HG03575 (cell line): ENCODE results near the gene RASSF8.

Experiments used
- ATAC-seq: cut with Tn5 transposase; IDR thresholded peaks from one replicate; pipeline ENCODE4 v1.9.1; 2021; ENCODE audit not compliant: unreplicated experiment, insufficient number of reproducible peaks, low FRiP score; ENCODE audit errors: extremely low read depth

RASSF8 gene

DNA sequence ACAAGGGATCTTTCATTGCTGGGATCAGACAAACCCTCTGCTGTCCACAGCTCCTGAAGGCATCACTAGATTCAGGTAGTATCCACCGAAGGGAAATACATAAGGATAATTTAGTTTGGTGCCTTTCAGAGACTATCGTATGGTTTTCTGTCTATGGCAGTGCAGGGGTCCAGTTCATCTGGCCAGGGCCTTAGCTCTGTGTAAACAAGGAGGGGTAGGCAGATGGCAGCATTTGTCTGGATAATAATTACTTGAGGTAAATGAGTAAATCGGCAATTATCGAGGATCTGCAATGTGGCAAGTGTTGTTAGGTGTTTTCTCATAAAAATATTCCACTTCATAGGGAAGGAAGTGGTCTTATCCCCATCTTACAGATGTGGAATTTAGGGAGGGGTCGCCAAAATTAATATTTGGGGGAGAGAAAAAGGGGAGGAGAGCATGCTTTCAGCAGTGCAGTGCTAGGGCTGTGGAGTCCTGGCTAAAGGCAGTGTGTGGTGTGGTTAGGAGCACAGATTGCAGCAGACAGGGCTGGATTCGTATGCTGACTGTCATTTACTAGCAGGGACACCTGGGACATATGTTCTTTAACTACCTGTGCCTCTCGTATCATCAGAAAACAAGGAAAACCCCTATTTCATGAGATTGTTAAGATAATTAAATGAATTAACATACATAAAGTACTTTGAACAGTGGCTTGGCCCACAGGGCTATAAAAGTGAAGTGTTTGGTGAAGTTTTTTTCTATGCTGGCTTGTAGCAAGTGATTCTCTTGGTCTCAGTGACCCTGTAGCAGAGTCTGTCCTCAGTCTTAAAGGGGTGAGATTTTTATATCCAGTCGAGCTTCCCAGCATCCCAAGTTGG lies 27.1 kb downstream of the RASSF8 start:
- ATAC-seq: no peak

DNA sequence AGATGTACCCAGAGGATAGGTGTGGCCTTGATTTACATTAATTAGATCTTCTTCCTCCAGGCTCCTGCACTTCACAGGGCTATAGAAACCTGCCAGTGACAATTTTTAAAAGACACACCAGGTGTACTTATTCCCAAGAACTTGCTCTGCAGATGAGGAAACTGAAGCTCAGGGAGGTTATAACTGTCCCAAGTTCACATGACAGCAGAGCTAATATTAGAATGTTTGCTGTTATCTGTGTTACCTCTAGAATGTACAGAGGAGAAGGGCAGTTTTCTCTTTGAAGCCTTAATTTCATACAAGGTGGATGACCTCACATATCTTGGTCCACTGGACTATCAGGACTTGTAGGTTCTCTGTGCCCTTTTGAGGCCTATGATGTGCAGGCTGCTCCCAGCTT lies 27.7 kb downstream of the RASSF8 start:
- no peak for ATAC-seq

- no peak for ATAC-seq
These were observed 30.0 kb downstream of the RASSF8 start for GRCh38 chr12:25988505-25988904.

DNA sequence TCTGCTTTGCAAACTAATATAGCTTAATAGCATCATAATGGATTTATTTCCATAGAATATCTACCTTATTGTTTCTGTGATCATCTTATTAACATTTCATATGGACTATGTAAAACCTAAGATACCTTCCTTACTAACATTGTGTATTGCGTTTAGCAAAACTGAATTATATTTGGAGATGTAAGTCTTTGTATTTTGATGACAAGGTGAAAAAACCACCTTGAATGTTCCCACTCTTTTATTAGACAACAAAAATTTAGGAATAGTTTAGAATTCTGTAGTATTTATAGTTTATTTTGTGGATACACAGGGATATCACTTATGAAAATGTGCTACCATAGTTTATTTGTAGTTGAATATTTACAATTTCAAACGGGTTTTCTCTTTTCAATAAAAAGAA lies 32.0 kb downstream of the RASSF8 start:
- ATAC-seq: no peak

- ATAC-seq: no peak
These were observed 33.7 kb downstream of the RASSF8 start for GRCh38 chr12:25992026-25992782.

GRCh38 chr12:25993901-25994651 lies 35.6 kb downstream of the RASSF8 start:
- ATAC-seq: no peak

GRCh38 chr12:25994901-25995625 lies 36.6 kb downstream of the RASSF8 start:
- ATAC-seq: no peak

DNA sequence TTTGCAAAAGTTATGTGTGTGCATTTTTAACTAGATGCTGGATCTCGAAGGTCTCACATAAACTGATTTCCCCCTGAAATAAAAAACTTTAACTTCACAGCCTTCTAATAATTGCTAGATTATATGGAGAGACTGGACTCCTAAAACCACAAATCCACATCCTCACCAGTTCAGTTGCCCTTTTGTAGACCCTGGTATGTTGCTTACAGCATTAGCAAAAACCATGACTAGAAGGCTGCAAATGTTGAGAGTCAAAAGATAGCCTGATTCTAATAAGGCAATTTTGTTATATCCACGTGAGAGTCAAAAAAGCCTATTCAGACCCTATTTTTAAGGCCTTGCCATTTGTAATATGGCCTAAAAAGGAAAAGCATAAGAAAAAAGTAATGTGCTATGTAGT lies 37.4 kb downstream of the RASSF8 start:
- ATAC-seq: no peak

DNA sequence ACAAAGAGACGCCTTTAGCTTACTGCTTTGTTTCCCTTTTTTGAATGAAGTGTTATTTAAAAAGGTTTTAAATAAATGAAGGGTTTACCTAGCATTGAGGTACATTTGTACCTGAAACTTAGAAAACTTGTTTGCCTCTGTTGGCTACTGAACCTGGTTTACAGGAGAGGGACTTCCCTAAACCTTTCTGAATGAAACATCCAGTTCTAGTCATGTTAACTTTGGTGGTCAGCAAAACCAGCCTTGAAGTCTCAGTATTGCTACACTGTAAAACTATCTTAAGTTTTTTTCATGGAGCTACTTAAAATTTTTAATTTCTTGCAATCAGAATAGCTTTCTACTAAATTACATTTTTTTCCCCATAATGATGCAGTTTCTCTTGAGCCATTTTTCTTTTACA lies 38.2 kb downstream of the RASSF8 start:
- ATAC-seq: no peak

DNA sequence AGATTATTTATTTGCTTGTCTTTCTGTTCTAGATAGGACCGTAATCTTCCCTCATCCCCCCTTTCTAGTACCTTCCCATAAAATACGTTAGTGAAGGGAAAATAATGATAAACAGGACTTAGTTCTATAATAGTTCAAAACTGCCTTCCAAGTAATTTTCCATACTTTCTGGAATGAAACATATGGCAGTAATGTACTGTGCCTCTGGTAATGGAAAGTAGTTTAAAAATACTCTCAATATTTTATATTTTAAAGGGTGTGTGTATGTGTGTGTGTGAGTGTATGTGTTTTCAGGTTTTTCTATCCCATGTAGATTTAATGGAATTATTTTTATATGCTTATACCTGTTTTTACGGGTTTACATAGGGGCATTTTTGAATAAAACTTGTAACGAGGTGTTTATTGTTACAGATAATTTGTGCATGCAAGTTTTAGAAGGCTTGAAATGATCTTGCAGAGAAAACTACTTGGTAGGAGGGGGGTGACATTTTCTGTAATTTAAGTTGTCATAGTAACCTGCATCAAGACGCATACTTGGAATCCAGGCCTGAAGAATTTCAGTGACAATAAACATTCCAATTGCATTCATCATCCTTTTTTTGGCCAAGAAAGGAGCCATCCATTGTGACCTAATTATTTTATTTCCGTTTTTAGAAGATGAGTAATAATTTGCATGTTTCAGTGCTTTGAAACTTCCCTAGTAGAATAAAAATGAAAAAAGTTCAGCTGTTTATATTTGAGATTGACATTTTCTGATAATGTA lies 38.9 kb downstream of the RASSF8 start:
- no peak for ATAC-seq

- ATAC-seq: no peak
These were observed 42.4 kb downstream of the RASSF8 start for GRCh38 chr12:26000898-26001297.

GRCh38 chr12:26001530-26001929 lies 43.0 kb downstream of the RASSF8 start:
- ATAC-seq: no peak

- no peak for ATAC-seq
These were observed 44.6 kb downstream of the RASSF8 start for GRCh38 chr12:26003065-26003464.

GRCh38 chr12:26007566-26007965 lies 49.1 kb downstream of the RASSF8 start:
- ATAC-seq: no peak

- no peak for ATAC-seq
These were observed 51.1 kb downstream of the RASSF8 start for GRCh38 chr12:26009593-26009992.

- ATAC-seq: no peak
These were observed 51.9 kb downstream of the RASSF8 start for GRCh38 chr12:26010293-26010821.

GRCh38 chr12:26011099-26011498 lies 52.6 kb downstream of the RASSF8 start:
- ATAC-seq: no peak

DNA sequence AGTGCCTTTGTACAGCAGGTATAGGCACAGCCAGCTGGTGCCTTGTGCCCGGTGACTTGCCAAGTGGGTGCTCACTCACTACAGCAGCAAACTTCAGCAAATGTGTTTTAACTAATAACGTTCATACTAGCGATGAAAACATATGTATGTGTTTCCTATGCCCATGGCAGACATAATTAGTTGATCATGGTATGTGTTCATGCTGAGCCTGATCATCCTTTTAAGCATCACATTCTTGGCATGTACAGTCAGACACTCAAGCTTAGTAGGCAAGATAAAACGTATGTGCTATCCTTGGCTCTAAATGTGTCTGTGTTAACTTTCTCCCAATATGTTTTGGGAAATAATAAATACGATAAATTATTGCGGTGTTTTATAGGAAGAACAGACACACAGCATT lies 55.6 kb downstream of the RASSF8 start:
- ATAC-seq: no peak
